HL-60 (cell line): ENCODE measurements around the gene CCDC92.

ENCODE experiments used
- DNase-seq, 2 experiments: peaks; one replicate each; pipeline ENCODE4 v3.0.0-alpha.2; 2010 to 2020; ENCODE audit warnings: low read depth in 1 of 2, low spot score in 1 of 2
- H3K27ac ChIP-seq: fragments of 250-450 bp; sonication (Bioruptor Pico); replicated peaks from 2 replicates; pipeline ENCODE4 v1.5.1; 2020; ENCODE audit warnings: mild to moderate bottlenecking, moderate library complexity
- H3K27me3 ChIP-seq: fragments of 250-450 bp; sonication (Bioruptor Pico); 2 replicates; pipeline ENCODE4 v1.5.1; 2021; ENCODE audit warnings: mild to moderate bottlenecking, moderate library complexity; ENCODE audit not compliant: insufficient read depth, poor library complexity, severe bottlenecking
- H3K4me3 ChIP-seq: replicated peaks from 2 replicates; pipeline ENCODE4 v1.5.1; 2011; ENCODE audit warnings: mild to moderate bottlenecking, control low read depth, low read length; ENCODE audit not compliant: insufficient read depth
- CTCF ChIP-seq: IDR thresholded peaks from one replicate; pipeline ENCODE4 v1.5.1; 2011; ENCODE audit warnings: low read length, control low read depth, inconsistent platforms; ENCODE audit not compliant: insufficient read depth
- GABPA ChIP-seq: IDR thresholded peaks from 2 replicates; pipeline ENCODE4 v1.6.1; 2012; ENCODE audit warnings: low read depth
- POLR2AphosphoS5 ChIP-seq: IDR thresholded peaks from 2 replicates; pipeline ENCODE4 v1.6.1; 2012; ENCODE audit warnings: low read depth
- REST ChIP-seq: IDR thresholded peaks from 2 replicates; pipeline ENCODE4 v1.6.1; 2012; ENCODE audit warnings: low read depth; ENCODE audit not compliant: insufficient replicate concordance
- SPI1 ChIP-seq: IDR thresholded peaks from 2 replicates; pipeline ENCODE4 v1.6.1; 2012; ENCODE audit warnings: low read depth, mild to moderate bottlenecking, borderline replicate concordance

The CCDC92 gene

GRCh38 chr12:123892853-123893252 is 79.8 kb downstream of the CCDC92 start:
- no peak for TF ChIP-seq POLR2AphosphoS5
- TF ChIP-seq GABPA: no peak
- no peak for TF ChIP-seq REST
- TF ChIP-seq SPI1: no peak
- no peak for TF ChIP-seq CTCF
- no peak overlapping the region for H3K27ac ChIP-seq
- no peak for DNase-seq
- H3K27me3 ChIP-seq: no peaks in the 10 kb centered on the region
- H3K4me3 ChIP-seq: no peak overlapping the region

- Histone ChIP-seq H3K27ac (no peak overlapping the region), H3K27me3 (no peaks in the 10 kb centered on the region), H3K4me3 (no peak overlapping the region)
- no peak for DNase-seq
- no peak for TF ChIP-seq CTCF
- no peak for TF ChIP-seq GABPA
- no peak for TF ChIP-seq SPI1
- no peak for TF ChIP-seq REST
- no peak for TF ChIP-seq POLR2AphosphoS5
These were observed 80.5 kb downstream of the CCDC92 start for GRCh38 chr12:123892180-123892559.

GRCh38 chr12:123891516-123892179 is 81.0 kb downstream of the CCDC92 start:
- Histone ChIP-seq H3K4me3 (no peak overlapping the region), H3K27ac (no peak overlapping the region), H3K27me3 (no peaks in the 10 kb centered on the region)
- peak in 1 of 2 experiments; percentile 34 for DNase-seq
- TF ChIP-seq SPI1: no peak
- TF ChIP-seq REST: no peak
- no peak for TF ChIP-seq POLR2AphosphoS5
- no peak for TF ChIP-seq CTCF
- TF ChIP-seq GABPA: no peak
